ENCODE measurements around the gene KHDRBS1.

- no peak for TF ChIP-seq REST (IDR thresholded peaks at IDR 0.05; ENCODE audit: low read depth)
- no peak for TF ChIP-seq RAD21 (IDR thresholded peaks at IDR 0.05; ENCODE audit: low read depth)
- no peak for TF ChIP-seq TEAD4 (IDR thresholded peaks at IDR 0.05)
- no peak for TF ChIP-seq EP300 (IDR thresholded peaks at IDR 0.05; ENCODE audit: borderline replicate concordance)
- TF ChIP-seq CREB1 (IDR thresholded peaks at IDR 0.05; ENCODE audit: low read depth): no peak
- TF ChIP-seq CEBPB (IDR thresholded peaks at IDR 0.05): no peak
- no peak for TF ChIP-seq USF1 (IDR thresholded peaks at IDR 0.05)
- no peak for TF ChIP-seq NFIC (IDR thresholded peaks at IDR 0.05)
- TF ChIP-seq FOXM1 (IDR thresholded peaks at IDR 0.05; ENCODE audit: borderline replicate concordance, low read depth): no peak
- no peak for TF ChIP-seq TAF1 (IDR thresholded peaks at IDR 0.05; ENCODE audit: low read depth)
- TF ChIP-seq YY1 (IDR thresholded peaks at IDR 0.05; ENCODE audit: low read depth): no peak
- TF ChIP-seq, protein P1, sequence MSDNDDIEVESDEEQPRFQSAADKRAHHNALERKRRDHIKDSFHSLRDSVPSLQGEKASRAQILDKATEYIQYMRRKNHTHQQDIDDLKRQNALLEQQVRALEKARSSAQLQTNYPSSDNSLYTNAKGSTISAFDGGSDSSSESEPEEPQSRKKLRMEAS (IDR thresholded peaks at IDR 0.05): no peak
- TF ChIP-seq EGR1 (IDR thresholded peaks at IDR 0.05): no peak
- TF ChIP-seq TCF12 (IDR thresholded peaks at IDR 0.05; ENCODE audit: low read depth): no peak
Measured at GRCh38 chr1:31981456-31981839, 32.2 kb upstream of the KHDRBS1 start.
